ENCODE data around the gene THEM5.

THEM5 gene

DNA sequence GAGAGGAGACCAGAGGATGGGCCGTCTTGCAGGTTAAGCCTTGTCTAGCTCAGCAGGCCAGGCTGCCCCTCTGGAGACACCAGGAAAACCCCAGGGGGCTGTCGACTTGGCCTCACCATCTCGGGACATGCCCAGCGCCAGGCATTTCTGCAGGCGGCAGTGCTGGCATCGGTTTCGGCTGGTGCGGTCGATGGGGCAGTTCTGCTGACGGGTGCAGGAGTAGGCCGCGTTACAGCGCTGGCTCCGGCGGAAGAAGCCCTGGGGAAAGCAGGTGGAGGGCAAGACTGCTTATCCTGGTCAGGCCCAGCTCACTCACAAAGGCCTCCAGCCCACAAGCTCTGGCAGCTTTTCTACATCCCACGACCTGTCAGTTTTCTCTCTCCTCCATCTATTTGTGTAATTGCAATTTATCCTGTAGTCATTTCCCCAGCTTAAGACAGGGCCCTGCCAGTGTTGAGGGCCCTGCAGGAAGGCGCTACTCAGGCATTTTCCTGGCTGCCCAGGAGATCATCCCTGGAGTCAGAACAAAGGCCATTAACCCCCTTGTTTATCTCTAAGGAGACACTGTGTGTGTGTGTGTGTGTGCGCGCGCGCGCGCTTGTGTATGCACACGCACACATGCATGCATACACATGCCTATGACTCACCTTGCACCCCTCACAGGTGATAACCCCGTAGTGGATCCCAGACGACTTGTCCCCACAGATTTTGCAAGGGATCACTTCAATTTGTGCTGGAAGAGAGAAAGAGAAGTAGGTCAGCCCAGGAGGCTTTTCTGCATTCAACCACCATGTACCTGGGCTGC lies 36.8 kb downstream of the THEM5 start:
- DNase-seq, result no peak

DNA sequence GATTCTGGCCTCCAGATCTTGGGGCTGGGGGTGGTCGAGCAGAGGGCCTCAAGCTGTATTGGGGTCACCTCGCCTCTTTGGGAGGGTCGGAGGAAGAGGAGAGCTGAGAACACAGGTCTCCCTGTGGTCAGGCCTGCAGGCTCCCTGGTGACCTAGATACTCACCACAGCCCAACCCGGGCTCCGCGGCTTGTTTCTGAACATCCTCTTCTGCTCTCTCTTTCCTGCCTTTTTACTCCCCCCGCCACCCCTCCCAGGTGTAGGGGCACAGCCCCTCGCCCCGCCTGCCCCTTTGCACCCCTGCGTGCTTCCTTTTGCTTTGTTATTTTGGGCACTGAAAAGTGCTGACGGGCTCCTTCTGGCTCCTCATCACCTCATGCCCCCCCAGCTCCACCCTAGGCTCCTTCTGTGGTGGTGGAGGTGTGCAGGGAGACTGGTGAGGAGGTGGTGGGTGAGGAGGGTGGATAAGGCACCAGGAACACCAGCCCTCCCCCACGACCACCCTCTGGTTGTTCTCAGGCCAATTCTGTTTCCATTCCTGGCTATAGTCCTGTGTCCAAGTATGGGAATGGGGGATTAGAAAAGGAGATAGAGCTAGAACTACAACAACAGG lies 37.7 kb downstream of the THEM5 start:
- DNase-seq, result no peak

GRCh38 chr1:151814971-151815545 lies 38.5 kb downstream of the THEM5 start:
- DNase-seq, result no peak

DNA sequence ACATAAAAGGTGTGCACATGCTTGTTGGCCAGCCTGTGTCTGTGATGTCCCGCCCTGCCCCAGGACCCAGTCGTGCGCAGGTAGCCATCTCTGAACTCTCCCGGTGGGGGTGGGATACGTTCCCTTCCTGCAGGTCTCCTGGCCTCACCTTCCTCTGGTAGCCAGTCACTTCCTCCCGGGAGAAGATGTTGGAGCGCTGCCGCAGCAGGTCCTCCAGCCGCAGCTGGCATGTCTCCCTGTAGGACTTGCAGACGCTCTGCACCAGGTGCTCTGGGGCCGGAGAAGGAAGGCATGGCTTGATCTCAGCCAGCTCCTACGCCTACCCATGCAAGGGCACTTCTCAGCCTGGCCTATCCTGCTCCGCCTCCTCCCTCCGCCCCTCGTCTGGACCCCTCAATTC lies 39.1 kb downstream of the THEM5 start:
- no peak for DNase-seq

DNA sequence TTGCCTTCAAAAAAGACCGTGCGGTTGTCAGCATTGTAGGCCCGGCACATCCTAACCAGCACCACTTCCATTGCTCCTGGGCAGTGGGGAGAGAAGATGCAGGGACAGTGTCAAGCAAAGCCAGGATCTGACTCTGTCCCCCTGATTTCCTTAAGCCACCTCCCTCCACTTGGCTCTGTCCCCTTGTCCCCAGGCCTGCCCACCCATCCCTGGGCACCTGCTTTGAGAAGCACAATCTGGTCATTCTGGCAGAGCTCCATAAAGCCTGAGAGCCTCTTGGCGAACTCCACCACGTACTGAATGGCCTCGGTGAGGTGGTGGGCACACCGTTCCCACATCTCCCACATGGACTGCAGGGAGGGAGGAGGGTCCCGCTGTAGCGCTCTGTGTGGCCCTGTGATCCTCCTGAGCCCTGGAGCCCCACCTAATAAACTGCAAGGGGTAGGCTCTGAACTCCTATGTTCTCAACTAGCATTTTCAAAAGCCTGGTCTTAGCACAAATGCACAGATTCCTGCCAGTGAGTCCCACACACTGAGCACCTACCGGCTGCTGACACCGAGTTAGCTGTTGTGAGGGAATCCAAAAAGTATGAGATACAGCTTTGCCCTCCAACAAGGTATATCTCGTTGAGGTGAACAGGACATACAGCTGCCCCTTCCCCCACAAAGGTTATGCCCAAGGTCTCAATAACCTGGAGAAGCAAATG lies 40.1 kb downstream of the THEM5 start:
- DNase-seq, result no peak

- DNase-seq, result no peak
Measured at GRCh38 chr1:151811181-151811580, 42.3 kb downstream of the THEM5 start.

DNA sequence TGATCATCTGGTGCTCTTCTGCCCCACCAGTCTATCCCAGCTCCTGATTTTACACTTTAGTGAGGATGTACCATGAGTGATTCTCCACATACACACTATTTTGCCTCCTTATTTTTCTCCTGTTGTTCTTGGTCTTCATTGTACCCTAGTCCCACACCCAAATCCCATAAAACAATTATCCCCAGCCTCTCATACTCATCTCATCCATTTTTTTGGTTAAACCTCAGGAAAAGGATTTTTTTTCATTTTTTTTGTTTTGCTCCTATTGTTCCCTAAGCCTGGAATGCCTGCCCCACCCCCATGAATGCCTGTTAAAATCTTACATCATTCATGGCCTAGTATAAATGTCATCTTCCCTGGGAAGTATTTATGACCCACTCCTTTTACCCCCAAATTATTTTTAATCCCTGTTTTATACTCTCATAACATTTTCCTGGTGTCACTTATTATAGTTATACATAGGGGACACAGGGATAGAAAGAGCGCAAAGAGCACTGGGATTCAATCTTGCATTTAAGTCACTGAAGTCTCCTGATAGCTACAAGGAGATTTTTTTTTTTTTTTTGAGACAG lies 43.4 kb downstream of the THEM5 start:
- DNase-seq, result no peak

- no peak for DNase-seq
Measured at GRCh38 chr1:151809290-151809984, 44.1 kb downstream of the THEM5 start.

GRCh38 chr1:151807766-151808165 lies 45.7 kb downstream of the THEM5 start:
- peak; percentile 33 for DNase-seq

DNA sequence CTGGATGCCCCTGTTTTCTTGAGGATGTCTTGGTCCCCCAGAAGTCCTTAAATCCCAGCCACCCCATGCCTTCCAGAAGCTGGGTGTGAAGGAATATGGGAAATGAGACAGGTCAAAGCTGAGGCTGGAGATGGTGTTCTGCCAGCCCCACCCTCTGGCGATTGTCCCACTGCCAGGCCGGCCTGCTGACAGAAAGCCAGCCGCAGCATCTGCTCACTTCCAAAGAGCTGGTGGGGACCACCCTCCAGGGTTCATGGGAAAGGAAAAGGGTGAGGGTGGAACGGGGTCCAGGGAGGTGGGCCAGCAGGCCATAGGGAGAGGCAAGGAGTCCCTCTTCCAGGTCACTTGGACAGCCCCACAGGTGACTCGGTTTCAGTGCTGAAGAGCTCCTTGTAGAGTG lies 46.4 kb downstream of the THEM5 start:
- DNase-seq, result peak; percentile 28

DNA sequence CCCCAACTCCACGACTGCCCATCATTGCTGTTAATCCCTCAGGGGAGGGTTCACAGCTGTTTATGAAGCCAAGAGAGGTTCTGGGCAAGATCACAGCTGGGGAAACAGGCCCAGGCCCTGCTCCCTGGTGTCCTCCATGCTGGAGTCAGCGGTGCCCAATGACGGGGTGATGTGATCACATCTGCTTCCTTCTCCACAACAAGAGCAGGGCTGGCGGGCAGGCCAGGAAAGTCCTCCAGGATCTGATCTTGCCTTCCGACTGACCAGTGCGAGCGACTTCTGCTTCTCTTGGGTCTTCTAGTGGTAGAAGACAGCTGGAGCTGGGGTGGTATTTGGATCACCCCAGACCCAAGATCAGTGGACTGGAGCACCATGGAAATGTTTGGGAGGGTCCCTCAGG lies 47.3 kb downstream of the THEM5 start:
- peak; percentile 21 for DNase-seq

DNA sequence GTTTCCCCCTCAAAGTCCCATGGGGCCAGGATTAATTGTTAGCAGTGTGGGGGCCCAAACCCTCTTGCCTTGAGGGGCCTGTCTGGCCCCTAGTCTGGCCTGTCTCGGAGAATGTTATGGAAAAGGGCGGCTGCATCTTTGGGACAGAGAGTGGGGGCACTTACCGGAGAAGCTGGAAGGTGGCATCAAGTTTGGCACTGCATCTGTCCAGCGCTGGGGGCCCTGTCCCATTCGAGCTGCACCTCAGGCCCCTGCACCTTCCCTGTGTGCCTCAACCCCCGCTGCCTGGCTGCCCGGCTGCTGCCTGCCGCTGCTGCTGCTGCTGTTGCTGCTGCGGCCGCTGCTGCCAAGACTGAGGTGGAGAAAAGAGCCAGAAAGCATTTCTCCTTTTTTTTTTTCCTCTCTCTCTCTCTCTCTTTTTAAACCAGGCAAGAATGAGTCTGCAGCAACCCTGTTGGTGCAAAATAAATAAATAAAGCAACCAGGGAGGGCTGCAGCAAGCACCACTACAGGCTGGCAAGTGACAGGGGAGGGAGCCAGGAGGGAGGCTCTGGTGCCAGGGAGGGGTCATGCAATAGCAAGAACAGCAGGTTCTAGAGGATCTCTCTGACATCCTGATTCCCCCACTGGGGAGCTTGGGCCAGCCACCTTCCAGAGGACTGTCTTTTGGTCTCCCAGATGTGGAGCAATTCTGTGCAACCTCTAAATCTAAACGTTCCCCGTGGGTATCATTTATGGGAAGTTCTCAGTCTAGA lies 48.3 kb downstream of the THEM5 start, which contains the start of gene LINGO4:
Gene LINGO4, minus strand, starts transcription at position 354 of the 755 bp plus-strand sequence. CDS start 2,715 bp downstream, outside the sequence.
- DNase-seq, result no peak

- no peak for DNase-seq
Measured at GRCh38 chr1:151803915-151804314, 49.6 kb downstream of the THEM5 start.

GRCh38 chr1:151803164-151803563 lies 50.3 kb downstream of the THEM5 start:
- no peak for DNase-seq

DNA sequence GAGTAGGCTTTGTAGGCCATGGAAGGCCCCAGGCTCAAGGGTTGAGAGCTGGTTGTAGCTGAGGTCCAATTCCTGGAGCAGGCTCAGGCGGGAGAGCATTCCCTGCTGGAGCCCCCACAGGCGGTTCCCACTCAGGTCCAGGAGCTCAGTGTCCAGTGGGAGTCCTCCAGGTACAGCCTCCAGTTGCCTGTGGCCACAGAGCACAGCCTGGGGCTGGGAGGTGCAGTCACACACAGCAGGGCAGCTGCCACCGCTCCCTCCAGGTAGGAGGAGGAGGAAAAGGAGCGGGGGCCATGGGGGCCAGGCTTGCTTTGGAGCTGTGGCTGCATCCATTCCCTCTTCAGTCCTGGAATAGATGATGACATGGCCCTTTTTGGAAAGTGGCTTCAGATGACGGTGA lies 51.1 kb downstream of the THEM5 start:
- no peak for DNase-seq

- DNase-seq, result no peak
Measured at GRCh38 chr1:151801846-151802245, 51.7 kb downstream of the THEM5 start.

DNA sequence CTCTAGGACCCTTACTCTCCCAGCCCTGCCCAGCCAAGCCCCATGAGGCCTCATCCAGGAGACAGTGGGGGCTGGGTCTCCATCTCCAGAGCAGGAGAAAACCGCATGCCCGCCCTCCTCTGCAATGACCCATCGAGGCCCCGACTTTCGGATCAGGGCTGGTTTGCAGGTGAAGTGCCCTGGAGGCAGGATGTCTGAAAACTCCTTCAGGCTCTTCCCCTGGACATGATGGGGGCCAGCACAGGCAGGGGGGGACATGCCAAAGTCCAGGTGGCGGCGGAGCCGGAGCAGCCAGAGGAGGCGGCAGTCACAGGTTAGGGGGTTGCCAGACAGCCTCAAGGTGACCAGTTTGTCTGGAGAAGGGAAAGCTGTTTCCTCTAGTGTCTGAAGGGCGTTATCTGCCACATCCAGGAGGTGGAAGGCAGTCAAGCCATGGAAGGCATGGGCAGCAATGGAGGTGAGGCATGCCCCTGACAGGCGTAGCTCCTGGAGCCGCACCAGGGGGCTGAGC lies 52.1 kb downstream of the THEM5 start:
- no peak for DNase-seq

DNA sequence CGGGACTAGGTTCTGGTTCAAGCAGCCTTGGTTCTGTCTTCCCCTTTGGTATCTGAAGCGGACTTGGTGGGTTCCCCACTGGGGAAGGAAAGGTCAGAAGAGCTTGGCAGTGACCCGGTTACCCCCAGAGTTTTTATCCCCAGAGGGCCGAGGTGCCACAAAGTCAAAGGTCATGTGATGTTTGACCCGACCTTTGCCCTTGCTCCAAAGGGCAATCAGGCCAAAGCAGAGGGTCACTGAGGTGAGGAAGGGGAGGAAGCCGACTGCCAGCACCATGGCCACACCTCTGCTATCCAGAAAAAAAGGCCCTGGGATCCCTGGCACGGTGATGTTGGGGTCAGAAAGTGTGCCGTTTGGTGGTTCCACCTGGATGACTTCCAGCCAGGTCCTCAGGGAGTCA lies 52.7 kb downstream of the THEM5 start:
- DNase-seq, result no peak

DNA sequence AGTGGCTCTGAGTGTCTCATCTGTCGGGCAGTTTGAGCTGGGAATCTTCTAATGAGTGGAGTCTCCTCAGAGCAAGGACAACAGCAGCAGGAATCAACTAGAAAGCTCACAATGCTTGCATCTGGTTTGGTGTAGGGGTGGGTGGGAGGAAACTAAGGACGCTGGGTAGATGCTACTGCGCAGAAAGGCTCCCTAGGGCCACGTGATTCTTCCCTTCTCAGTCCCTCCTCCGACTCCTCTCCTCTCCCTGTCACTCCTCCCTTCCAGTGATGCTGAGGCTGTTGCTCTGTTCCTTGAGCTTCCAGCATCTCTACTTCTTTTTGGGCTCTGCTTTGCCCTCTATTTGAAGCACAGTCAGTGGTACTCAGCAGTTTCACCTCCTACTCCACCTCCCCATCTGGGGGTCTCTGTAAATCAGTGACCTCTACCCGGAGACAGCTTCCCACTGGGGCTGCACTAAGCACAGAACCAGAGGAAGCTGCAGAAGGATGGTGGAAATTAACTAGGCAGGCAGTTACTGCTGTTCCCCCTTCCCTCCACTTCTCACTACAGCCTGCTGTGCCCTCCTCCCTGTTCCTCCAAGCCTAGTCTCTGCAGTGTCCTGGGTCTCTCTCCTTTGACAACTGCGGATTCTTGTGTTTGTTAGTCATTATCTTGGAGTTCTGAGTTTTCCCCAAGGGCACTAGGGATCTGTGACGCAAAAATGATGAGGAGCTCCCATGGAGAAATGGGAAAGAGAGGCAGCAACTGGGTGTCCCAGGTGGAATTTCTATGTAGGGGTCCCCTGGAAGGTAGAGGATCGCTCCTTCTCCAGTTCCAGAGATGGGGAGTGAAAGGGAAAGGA lies 54.1 kb downstream of the THEM5 start:
- no peak for DNase-seq

DNA sequence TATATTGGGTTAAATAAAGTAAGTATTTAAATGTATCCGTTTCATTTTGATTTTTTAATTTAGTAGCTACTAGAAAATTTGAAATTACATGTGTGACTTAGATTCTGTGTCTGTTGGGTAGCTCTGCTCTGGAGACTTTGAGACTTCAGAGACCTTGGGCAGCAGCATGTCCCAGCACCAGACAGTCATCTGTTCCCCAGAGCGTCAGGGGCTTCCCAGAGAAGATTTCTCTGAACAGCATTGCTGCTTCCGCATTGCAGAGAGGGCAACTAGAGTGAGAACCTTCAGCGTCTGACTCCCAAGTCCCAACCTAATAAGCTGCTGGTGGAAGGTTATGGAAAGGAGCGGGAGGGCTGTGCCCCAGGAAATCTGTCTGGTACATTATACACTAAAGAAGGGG lies 54.9 kb downstream of the THEM5 start:
- DNase-seq, result no peak
